CD14-positive monocyte (primary cell): ENCODE data around the gene CASR. TPM values are rescaled to one million over a fixed set of nuclear protein-coding genes. Genes with fewer than 3 reads are reported as not detected.

Experiments
- DNase-seq, 3 donors: peaks; one replicate each; pipeline ENCODE4 v3.0.0-alpha.2; 2011 to 2022
- H2AFZ ChIP-seq: 2 replicates; pipeline ENCODE4 v1.6.0; 2012; ENCODE audit warnings: mild to moderate bottlenecking, low read depth, low read length, inconsistent platforms; ENCODE audit not compliant: insufficient read depth, poor library complexity, severe bottlenecking
- H3K27ac ChIP-seq, 2 donors: 1 replicate in 1 of 2; 2 replicates in 1 of 2; pipeline ENCODE4 v1.5.1; 2012 to 2013; ENCODE audit warnings: low read length in 2 of 2, control low read depth in 1 of 2, inconsistent platforms in 1 of 2, low read depth in 1 of 2, mild to moderate bottlenecking in 1 of 2
- H3K27me3 ChIP-seq, 2 donors: one replicate each; pipeline versions ENCODE4 v1.6.0 to v1.6.1; 2011 to 2013; ENCODE audit warnings: low read length in 2 of 2; ENCODE audit not compliant: control insufficient read depth in 2 of 2, insufficient read depth in 2 of 2
- H3K36me3 ChIP-seq, 2 donors: replicated peaks in 1 of 2; 1 replicate in 1 of 2; 2 replicates in 1 of 2; pipeline versions ENCODE4 v1.5.1 to v1.6.1; 2012 to 2013; ENCODE audit warnings: low read length in 2 of 2, control low read depth in 1 of 2, inconsistent platforms in 1 of 2, mild to moderate bottlenecking in 1 of 2; ENCODE audit not compliant: insufficient read depth in 2 of 2, control insufficient read depth in 1 of 2
- H3K4me1 ChIP-seq, 2 donors: 1 replicate in 1 of 2; 2 replicates in 1 of 2; pipeline versions ENCODE4 v1.5.1 to v1.6.1; 2012 to 2013; ENCODE audit warnings: low read length in 2 of 2, control low read depth in 1 of 2, inconsistent platforms in 1 of 2, mild to moderate bottlenecking in 1 of 2, moderate library complexity in 1 of 2; ENCODE audit not compliant: insufficient read depth in 2 of 2, control insufficient read depth in 1 of 2
- H3K4me2 ChIP-seq: replicated peaks from 2 replicates; pipeline ENCODE3; 2012; ENCODE audit warnings: low read length, moderate library complexity, mild to moderate bottlenecking; ENCODE audit not compliant: poor library complexity, severe bottlenecking; ENCODE audit errors: extremely low read depth
- H3K4me3 ChIP-seq, 3 experiments: fragments of 200-600 bp in 1 of 3; sonication (generic) in 1 of 3; replicated peaks in 1 of 3; 1 replicate in 2 of 3; 2 replicates in 1 of 3; pipeline ENCODE4 v1.5.1; 2011 to 2013; ENCODE audit warnings: low read length in 3 of 3, mild to moderate bottlenecking in 3 of 3, control low read depth in 2 of 3, low read depth in 2 of 3, inconsistent platforms in 1 of 3, moderate library complexity in 1 of 3
- H3K79me2 ChIP-seq: 2 replicates; pipeline ENCODE4 v1.6.0; 2012; ENCODE audit warnings: mild to moderate bottlenecking, control low read depth, inconsistent platforms, low read length, moderate library complexity; ENCODE audit not compliant: insufficient read depth
- H3K9ac ChIP-seq: 2 replicates; pipeline ENCODE4 v1.6.0; 2017; ENCODE audit warnings: low read length, mild to moderate bottlenecking; ENCODE audit not compliant: insufficient read depth, poor library complexity, severe bottlenecking
- H3K9me3 ChIP-seq, 2 donors: replicated peaks in 1 of 2; 1 replicate in 1 of 2; 2 replicates in 1 of 2; pipeline versions ENCODE4 v1.5.1 to v1.6.1; 2012 to 2013; ENCODE audit warnings: low read length in 2 of 2, control low read depth in 1 of 2; ENCODE audit not compliant: control insufficient read depth in 1 of 2, insufficient read depth in 1 of 2
- H4K20me1 ChIP-seq: 2 replicates; pipeline ENCODE4 v1.6.0; 2012; ENCODE audit warnings: mild to moderate bottlenecking, low read length, control low read depth, moderate library complexity; ENCODE audit not compliant: insufficient read depth
- H3K27ac Mint-ChIP-seq, 7 donors: one replicate each; pipeline ENCODE4 v1.8.0; 2020; ENCODE audit warnings: mild to moderate bottlenecking in 7 of 7, mixed read lengths in 7 of 7, moderate library complexity in 6 of 7, inconsistent platforms in 2 of 7
- H3K27me3 Mint-ChIP-seq, 3 donors: one replicate each; pipeline ENCODE4 v1.8.0; 2021 to 2022; ENCODE audit warnings: low read depth in 3 of 3, mild to moderate bottlenecking in 3 of 3, mixed read lengths in 3 of 3, moderate library complexity in 3 of 3, inconsistent platforms in 1 of 3
- H3K36me3 Mint-ChIP-seq, 2 donors: one replicate each; pipeline ENCODE4 v1.8.0; 2020; ENCODE audit warnings: mixed read lengths in 2 of 2, inconsistent platforms in 1 of 2, mild to moderate bottlenecking in 1 of 2
- H3K4me1 Mint-ChIP-seq: one replicate; pipeline ENCODE4 v1.8.0; 2020; ENCODE audit warnings: mild to moderate bottlenecking, mixed read lengths
- H3K4me3 Mint-ChIP-seq, 2 donors: one replicate each; pipeline ENCODE4 v1.8.0; 2020; ENCODE audit warnings: mild to moderate bottlenecking in 2 of 2, mixed read lengths in 2 of 2, moderate library complexity in 1 of 2
- H3K9me3 Mint-ChIP-seq, 7 donors: one replicate each; pipeline ENCODE4 v1.8.0; 2020 to 2022; ENCODE audit warnings: mixed read lengths in 7 of 7, mild to moderate bottlenecking in 6 of 7, moderate library complexity in 6 of 7, inconsistent platforms in 2 of 7
- CTCF ChIP-seq: fragments of 200-600 bp; IDR thresholded peaks from one replicate; pipeline ENCODE4 v1.8.0; 2022; ENCODE audit warnings: antibody characterized with exemption, mild to moderate bottlenecking
- WGBS: methylation state at CpG from one replicate; pipeline ENCODE4 v1.1.5; 2013; ENCODE audit warnings: missing lambda C conversion rate; ENCODE audit not compliant: insufficient coverage; 5-methylcytosine and 5-hydroxymethylcytosine counted together
- intact Hi-C, 2 donors: fragments of 100-400 bp; cut with micrococcal nuclease; formaldehyde crosslinking; loops; one replicate each; pipeline versions ENCODE4 v1.15.0 to v1.15.1; 2023
- polyA plus RNA-seq, 3 donors: library from polyadenylated mRNA; depleted of rRNA in 1 of 3; unstranded in 2 of 3; stranded (reverse) in 1 of 3; fragments of 300-500 nt in 2 of 3; fragments of >200 nt in 1 of 3; fragmentation: Illumina TruSeq in 2 of 3; gene quantifications; 1 replicate in 2 of 3; 2 replicates in 1 of 3; pipeline ENCODE4 v1.2.3, GENCODE V29; 2012 to 2021

Gene CASR
- polyA plus RNA-seq, 3 donors = 0.01 TPM; not detected in 2

GRCh38 chr3:122217901-122218300 is 34.4 kb downstream of the CASR start:
- H3K4me3 Mint-ChIP-seq = no peak overlapping the region
- no peak overlapping the region for H3K27ac Mint-ChIP-seq
- peaks cover 0 to 6% (median 0%) of the 10 kb centered on the region in 7 donors for H3K9me3 Mint-ChIP-seq
- peaks cover 2% of the 10 kb centered on the region for H3K4me1 Mint-ChIP-seq
- Histone ChIP-seq H3K27ac (no peak overlapping the region), H4K20me1 (no peaks in the 10 kb centered on the region), H3K4me3 (no peak overlapping the region), H3K9me3 (no peaks in the 10 kb centered on the region), H3K27me3 (no peaks in the 10 kb centered on the region), H3K79me2 (no peaks in the 10 kb centered on the region), H3K4me2 (no peak overlapping the region), H2AFZ (no peak overlapping the region), H3K36me3 (no peaks in the 10 kb centered on the region), H3K9ac (no peak overlapping the region), H3K4me1 (no peaks in the 10 kb centered on the region)
- H3K27me3 Mint-ChIP-seq = peaks cover 0 to 2% (median 1%) of the 10 kb centered on the region in 3 donors
- DNase-seq = no peak
- TF ChIP-seq CTCF = no peak
- intact Hi-C loops = no loop called here
- WGBS = 83% methylated on average over 1 of the region's 1 CpG
- no peaks in the 10 kb centered on the region for H3K36me3 Mint-ChIP-seq

- Mint-ChIP-seq H3K9me3 (peaks cover 5 to 14% (median 11%) of the 10 kb centered on the region in 7 donors), H3K36me3 (no peaks in the 10 kb centered on the region), H3K27me3 (peaks cover 1 to 2% (median 2%) of the 10 kb centered on the region in 3 donors), H3K27ac (no peak overlapping the region), H3K4me1 (no peaks in the 10 kb centered on the region), H3K4me3 (no peak overlapping the region)
- Histone ChIP-seq H3K27ac (no peak overlapping the region), H3K27me3 (no peaks in the 10 kb centered on the region), H3K4me3 (no peak overlapping the region), H3K9ac (no peak overlapping the region), H3K9me3 (no peaks in the 10 kb centered on the region), H3K36me3 (no peaks in the 10 kb centered on the region), H3K4me2 (no peak overlapping the region), H2AFZ (peak overlapping the region; percentile 6), H3K79me2 (no peaks in the 10 kb centered on the region), H4K20me1 (no peaks in the 10 kb centered on the region), H3K4me1 (no peaks in the 10 kb centered on the region)
- intact Hi-C loops = no loop called here
- no CpG with 5 or more reads among the region's 1 CpG for WGBS
- DNase-seq = no peak
- TF ChIP-seq CTCF = no peak
These were observed 35.9 kb downstream of the CASR start for GRCh38 chr3:122219242-122219872.
